ENCODE results near the gene C6orf58.
"Not testable (repeated sequence)": the region's sequence is repeated elsewhere in the genome, so short reads cannot be mapped to it uniquely, and the experiment has no call there.

Gene C6orf58

DNA sequence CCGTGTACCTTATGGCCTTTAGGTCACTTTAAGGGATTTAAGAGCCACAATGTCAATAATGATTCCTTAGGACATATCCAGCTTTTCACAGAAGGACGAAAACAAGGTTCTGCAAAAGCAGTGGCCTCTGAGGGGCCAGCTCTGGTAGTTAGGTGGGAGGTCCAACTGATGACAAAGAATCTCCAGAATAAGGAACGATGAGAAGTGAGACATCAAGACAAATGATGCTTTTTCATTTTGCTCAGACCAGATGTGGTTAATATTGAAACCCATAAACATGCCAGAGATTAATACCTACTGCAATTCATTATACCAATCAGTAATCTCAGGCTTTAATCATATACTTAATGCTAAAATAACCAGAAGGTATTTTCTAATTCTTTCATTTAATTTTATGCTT lies 1.9 kb downstream of the C6orf58 start:
- no peak overlapping the region for H3K9ac ChIP-seq (ENCODE audit: low read depth, low read length)
- H3K36me3 ChIP-seq (ENCODE audit: insufficient read depth, low read length): no peaks in the 10 kb centered on the region
- H3K4me1 ChIP-seq (ENCODE audit: insufficient read depth, low read length): no peaks in the 10 kb centered on the region
- no peaks in the 10 kb centered on the region for H3K9me3 ChIP-seq (ENCODE audit: control insufficient read depth, insufficient read depth, low read length)

GRCh38 chr6:127581576-127581975 lies 4.6 kb downstream of the C6orf58 start:
- Histone ChIP-seq H3K4me1 (ENCODE audit: insufficient read depth, low read length) (no peaks in the 10 kb centered on the region), H3K36me3 (ENCODE audit: insufficient read depth, low read length) (no peaks in the 10 kb centered on the region), H3K9ac (ENCODE audit: low read depth, low read length) (no peak overlapping the region), H3K9me3 (ENCODE audit: control insufficient read depth, insufficient read depth, low read length) (no peaks in the 10 kb centered on the region)

DNA sequence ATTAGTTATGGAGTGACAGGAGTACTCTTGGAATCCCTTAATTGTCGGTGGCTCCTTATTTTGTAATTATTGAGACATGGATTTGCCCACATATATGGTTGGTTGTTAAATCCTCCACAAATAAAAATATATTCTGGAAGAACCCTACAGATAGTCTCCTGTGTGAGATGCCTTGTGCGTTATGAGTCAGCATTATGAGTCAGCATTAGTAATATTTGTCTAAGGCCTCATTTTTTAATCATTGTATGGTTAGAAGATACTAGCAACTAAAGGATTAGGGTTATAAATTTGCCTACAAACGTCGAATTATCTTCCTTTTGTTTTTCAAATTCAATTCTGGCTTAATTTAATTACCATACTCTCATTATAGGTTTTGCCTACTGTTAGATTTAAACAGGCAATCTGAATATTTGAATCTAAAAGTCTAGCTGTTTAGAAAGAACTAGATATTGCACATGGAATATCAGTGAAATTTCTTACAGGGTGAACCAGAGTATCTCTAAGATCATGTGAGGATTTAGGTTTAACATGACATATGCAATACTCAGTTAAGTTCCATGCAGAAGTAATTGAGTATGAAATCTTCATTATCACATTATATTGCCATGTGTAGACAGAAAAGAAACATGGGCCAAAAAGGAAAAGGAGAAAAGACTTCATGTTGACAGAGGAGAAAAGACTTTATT lies 5.9 kb downstream of the C6orf58 start:
- Histone ChIP-seq H3K4me1 (ENCODE audit: insufficient read depth, low read length) (no peaks in the 10 kb centered on the region), H3K9ac (ENCODE audit: low read depth, low read length) (no peak overlapping the region), H3K9me3 (ENCODE audit: control insufficient read depth, insufficient read depth, low read length) (no peaks in the 10 kb centered on the region), H3K36me3 (ENCODE audit: insufficient read depth, low read length) (no peaks in the 10 kb centered on the region)

- H3K9ac ChIP-seq (ENCODE audit: low read depth, low read length): no peak overlapping the region
- H3K4me1 ChIP-seq (ENCODE audit: insufficient read depth, low read length): no peaks in the 10 kb centered on the region
- no peaks in the 10 kb centered on the region for H3K9me3 ChIP-seq (ENCODE audit: control insufficient read depth, insufficient read depth, low read length)
- no peaks in the 10 kb centered on the region for H3K36me3 ChIP-seq (ENCODE audit: insufficient read depth, low read length)
These were observed 8.1 kb downstream of the C6orf58 start for GRCh38 chr6:127585123-127585522.

DNA sequence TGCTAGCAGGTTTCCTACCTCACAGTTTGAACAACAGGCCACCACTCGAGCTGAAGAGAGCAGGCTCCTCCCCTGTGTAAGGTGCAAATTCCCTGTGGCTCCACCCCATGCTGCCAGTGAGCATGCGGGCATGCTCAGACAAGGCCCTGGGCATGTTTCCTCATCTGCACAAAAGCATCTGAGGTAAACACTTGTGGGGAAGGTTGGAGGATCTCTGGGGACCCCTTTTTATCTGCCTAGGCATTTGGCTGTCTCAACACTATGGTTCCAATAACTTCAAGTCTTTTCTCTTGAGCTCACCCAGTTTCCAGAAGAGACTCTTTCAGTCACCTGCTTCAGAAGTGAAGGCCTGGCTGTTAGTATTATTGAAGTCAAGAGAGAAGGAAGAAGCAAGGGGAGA lies 9.4 kb downstream of the C6orf58 start:
- no peaks in the 10 kb centered on the region for H3K36me3 ChIP-seq (ENCODE audit: insufficient read depth, low read length)

DNA sequence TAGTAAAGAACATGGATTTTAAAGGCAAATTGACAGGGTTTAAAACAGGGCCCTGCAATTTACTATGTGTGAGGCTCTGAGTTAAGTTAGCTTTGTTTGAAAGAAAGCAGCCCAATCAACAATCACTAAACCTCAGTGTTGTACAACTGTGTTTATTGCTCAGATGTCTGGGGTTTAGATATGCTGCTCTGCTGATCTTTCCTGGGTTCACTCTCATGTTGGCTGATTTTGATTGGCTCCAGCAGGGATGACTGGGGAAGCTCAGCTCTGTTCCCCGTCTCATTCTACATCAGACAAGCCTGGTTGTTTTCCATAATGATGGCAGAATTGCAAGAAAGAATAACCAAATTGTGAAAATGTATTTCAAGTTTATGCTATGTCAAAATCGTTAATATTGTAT lies 10.9 kb downstream of the C6orf58 start:
- no peaks in the 10 kb centered on the region for H3K9me3 ChIP-seq (ENCODE audit: control insufficient read depth, insufficient read depth, low read length)

More for the DNA sequence above, 9.4 kb downstream of the C6orf58 start:
- Histone ChIP-seq H3K9me3 (ENCODE audit: control insufficient read depth, insufficient read depth, low read length) (no peaks in the 10 kb centered on the region), H3K4me1 (ENCODE audit: insufficient read depth, low read length) (no peaks in the 10 kb centered on the region), H3K9ac (ENCODE audit: low read depth, low read length) (no peak overlapping the region)

GRCh38 chr6:127589135-127589534 lies 12.2 kb downstream of the C6orf58 start:
- Histone ChIP-seq H3K9ac (ENCODE audit: low read depth, low read length) (no peak overlapping the region), H3K36me3 (ENCODE audit: insufficient read depth, low read length) (no peaks in the 10 kb centered on the region), H3K9me3 (ENCODE audit: control insufficient read depth, insufficient read depth, low read length) (no peaks in the 10 kb centered on the region), H3K4me1 (ENCODE audit: insufficient read depth, low read length) (no peaks in the 10 kb centered on the region)

More for the DNA sequence above, 10.9 kb downstream of the C6orf58 start:
- Histone ChIP-seq H3K9ac (ENCODE audit: low read depth, low read length) (no peak overlapping the region), H3K4me1 (ENCODE audit: insufficient read depth, low read length) (no peaks in the 10 kb centered on the region), H3K36me3 (ENCODE audit: insufficient read depth, low read length) (no peaks in the 10 kb centered on the region)

DNA sequence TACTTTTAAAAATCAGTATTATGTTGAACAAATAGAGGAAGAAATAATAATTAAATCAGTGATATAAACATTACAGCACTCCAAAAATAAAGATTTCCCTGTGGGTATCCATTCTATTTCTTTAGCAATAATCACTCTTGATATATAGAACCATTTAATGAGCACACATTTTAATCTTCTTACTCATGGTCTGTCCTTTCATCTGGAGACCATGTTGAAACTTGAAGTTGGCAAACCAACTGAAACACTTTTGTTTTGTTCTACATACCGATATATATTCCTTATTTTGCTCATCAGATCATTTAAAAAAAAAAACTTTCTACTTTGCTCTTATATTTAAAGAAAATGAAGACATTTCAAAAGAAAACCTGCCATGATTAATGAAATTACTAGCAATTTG lies 13.4 kb downstream of the C6orf58 start:
- Histone ChIP-seq H3K9me3 (ENCODE audit: control insufficient read depth, insufficient read depth, low read length) (no peaks in the 10 kb centered on the region), H3K9ac (ENCODE audit: low read depth, low read length) (no peak overlapping the region), H3K36me3 (ENCODE audit: insufficient read depth, low read length) (no peaks in the 10 kb centered on the region), H3K4me1 (ENCODE audit: insufficient read depth, low read length) (no peaks in the 10 kb centered on the region)

DNA sequence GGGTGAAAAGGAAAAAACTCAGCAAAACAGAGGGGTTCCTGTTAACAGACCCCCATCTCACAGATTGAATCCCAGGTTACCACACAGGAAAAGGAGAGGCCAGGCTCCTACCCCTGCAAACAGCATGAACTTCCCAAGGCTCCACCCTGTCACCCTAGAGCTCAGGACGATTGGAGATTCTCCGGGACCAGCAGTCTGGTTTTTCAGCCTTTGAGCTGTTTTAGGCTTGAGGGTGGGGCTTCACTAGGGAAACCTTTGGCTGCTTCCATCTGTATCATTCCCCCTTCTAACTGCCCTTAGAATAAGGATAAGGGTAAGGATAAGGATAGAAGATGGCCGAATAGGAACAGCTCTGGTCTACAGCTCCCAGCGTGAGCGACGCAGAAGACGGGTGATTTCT lies 16.0 kb downstream of the C6orf58 start:
- peak overlapping the region; percentile 56 for H3K9ac ChIP-seq (ENCODE audit: low read depth, low read length)
- no peaks in the 10 kb centered on the region for H3K9me3 ChIP-seq (ENCODE audit: control insufficient read depth, insufficient read depth, low read length)
- no peaks in the 10 kb centered on the region for H3K36me3 ChIP-seq (ENCODE audit: insufficient read depth, low read length)
- H3K4me1 ChIP-seq (ENCODE audit: insufficient read depth, low read length): no peaks in the 10 kb centered on the region

- H3K9ac ChIP-seq (ENCODE audit: low read depth, low read length): peak overlapping the region; percentile 56; the same call in 1 of the 2 replicates
- H3K9me3 ChIP-seq (ENCODE audit: control insufficient read depth, insufficient read depth, low read length); H3K36me3 ChIP-seq (ENCODE audit: insufficient read depth, low read length); H3K4me1 ChIP-seq (ENCODE audit: insufficient read depth, low read length): not testable (repeated sequence)
These were observed 16.5 kb downstream of the C6orf58 start for GRCh38 chr6:127593456-127593855.

- Histone ChIP-seq H3K9ac (ENCODE audit: low read depth, low read length) (no peak overlapping the region), H3K4me1 (ENCODE audit: insufficient read depth, low read length) (no peaks in the 10 kb centered on the region), H3K36me3 (ENCODE audit: insufficient read depth, low read length) (no peaks in the 10 kb centered on the region), H3K9me3 (ENCODE audit: control insufficient read depth, insufficient read depth, low read length) (no peaks in the 10 kb centered on the region; the same call in 1 of the 2 replicates)
These were observed 29.2 kb downstream of the C6orf58 start for GRCh38 chr6:127606131-127606562.

- Histone ChIP-seq H3K9me3 (ENCODE audit: control insufficient read depth, insufficient read depth, low read length) (no peaks in the 10 kb centered on the region), H3K36me3 (ENCODE audit: insufficient read depth, low read length) (no peaks in the 10 kb centered on the region), H3K4me1 (ENCODE audit: insufficient read depth, low read length) (no peaks in the 10 kb centered on the region), H3K9ac (ENCODE audit: low read depth, low read length) (no peak overlapping the region)
These were observed 31.7 kb downstream of the C6orf58 start for GRCh38 chr6:127608554-127609270.

DNA sequence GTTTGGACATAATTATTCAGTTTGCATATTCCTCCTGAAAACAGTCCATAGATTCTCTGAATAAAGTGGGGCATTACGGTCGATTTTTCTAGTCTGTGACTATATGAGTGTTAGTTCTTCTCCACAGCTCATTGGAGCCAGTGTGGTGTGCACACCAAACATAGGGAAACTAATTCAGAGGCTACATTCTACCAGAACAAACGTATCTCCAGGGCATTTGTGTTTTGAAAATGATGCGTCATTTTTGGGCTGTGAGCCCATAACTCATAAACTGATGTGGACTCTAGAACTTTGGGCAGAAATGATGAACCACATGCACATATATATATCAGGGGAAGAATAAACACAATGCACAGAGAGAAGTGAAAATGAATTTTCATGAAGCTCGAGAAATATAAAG lies 41.8 kb downstream of the C6orf58 start:
- no peaks in the 10 kb centered on the region for H3K4me1 ChIP-seq (ENCODE audit: insufficient read depth, low read length)
- H3K9me3 ChIP-seq (ENCODE audit: control insufficient read depth, insufficient read depth, low read length): no peaks in the 10 kb centered on the region
- H3K9ac ChIP-seq (ENCODE audit: low read depth, low read length): no peak overlapping the region
- no peaks in the 10 kb centered on the region for H3K36me3 ChIP-seq (ENCODE audit: insufficient read depth, low read length)

GRCh38 chr6:127630800-127631199 lies 53.8 kb downstream of the C6orf58 start:
- H3K36me3 ChIP-seq (ENCODE audit: insufficient read depth, low read length): no peaks in the 10 kb centered on the region
- H3K9me3 ChIP-seq (ENCODE audit: control insufficient read depth, insufficient read depth, low read length): no peaks in the 10 kb centered on the region
- peaks cover 4% of the 10 kb centered on the region; the same call in 1 of the 2 replicates for H3K4me1 ChIP-seq (ENCODE audit: insufficient read depth, low read length)
- H3K9ac ChIP-seq (ENCODE audit: low read depth, low read length): no peak overlapping the region

DNA sequence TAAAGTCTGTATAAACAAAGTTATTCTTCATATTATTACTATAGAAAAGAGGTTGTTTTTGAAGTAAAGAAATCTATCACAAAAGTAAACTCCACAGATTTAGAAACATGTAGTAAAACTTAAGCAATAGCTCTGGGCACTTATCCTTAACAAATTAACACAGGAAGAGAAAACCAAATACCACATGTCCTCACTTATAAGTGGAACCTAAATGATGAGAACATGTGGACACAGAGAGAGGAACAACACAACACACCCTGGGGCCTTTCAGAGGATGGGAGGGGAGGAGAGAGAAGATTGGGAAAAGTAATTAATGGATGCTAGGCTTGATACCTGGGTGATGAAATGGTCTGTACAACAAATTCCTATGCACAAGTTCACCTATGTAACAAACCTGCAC lies 57.2 kb downstream of the C6orf58 start:
- H3K9ac ChIP-seq (ENCODE audit: low read depth, low read length): no peak overlapping the region

More for the DNA sequence above, 57.2 kb downstream of the C6orf58 start:
- Histone ChIP-seq H3K4me1 (ENCODE audit: insufficient read depth, low read length) (peaks cover 1% of the 10 kb centered on the region; the same call in 1 of the 2 replicates), H3K36me3 (ENCODE audit: insufficient read depth, low read length) (no peaks in the 10 kb centered on the region), H3K9me3 (ENCODE audit: control insufficient read depth, insufficient read depth, low read length) (no peaks in the 10 kb centered on the region)

Measured in ES-I3 (cell line).